Kidney capillary endothelial cell (primary cell): ENCODE data around the gene NPR2.

Experiments used
- DNase-seq: peaks from one replicate; pipeline ENCODE4 v3.0.0-alpha.2; 2018; ENCODE audit warnings: low spot score

The NPR2 gene

GRCh38 chr9:35791297-35791921 lies at the start of gene NPR2:
Gene NPR2 (plus strand): TSS chr9:35791591. CDS start chr9:35792409, 818 bp downstream.
- no peak for DNase-seq

GRCh38 chr9:35741740-35742139 lies 49.7 kb upstream of the NPR2 start:
- DNase-seq: no peak

- no peak for DNase-seq
Measured at GRCh38 chr9:35743452-35743851, 47.9 kb upstream of the NPR2 start.

GRCh38 chr9:35743880-35744518 lies 47.4 kb upstream of the NPR2 start:
- no peak for DNase-seq

- no peak for DNase-seq
Measured at GRCh38 chr9:35745569-35745968, 45.8 kb upstream of the NPR2 start.

- no peak for DNase-seq
Measured at GRCh38 chr9:35746583-35746982, 44.8 kb upstream of the NPR2 start.

- DNase-seq: no peak
Measured at GRCh38 chr9:35748242-35748857, 43.0 kb upstream of the NPR2 start.

- DNase-seq: peak; percentile 86
Measured at GRCh38 chr9:35748858-35749514, 42.4 kb upstream of the NPR2 start, which contains the start of the genes GBA2 and RGP1. Gene GBA2 (minus strand): TSS chr9:35749228. CDS start chr9:35748704, 524 bp downstream. Gene RGP1 (plus strand): TSS chr9:35749287. CDS start chr9:35749756, 469 bp downstream.

GRCh38 chr9:35749515-35750255 lies 41.7 kb upstream of the NPR2 start:
- DNase-seq: no peak

GRCh38 chr9:35750256-35750531 lies 41.2 kb upstream of the NPR2 start:
- DNase-seq: no peak

GRCh38 chr9:35753466-35753865 lies 37.9 kb upstream of the NPR2 start:
- no peak for DNase-seq

GRCh38 chr9:35754264-35754663 lies 37.1 kb upstream of the NPR2 start, which contains the start of gene MSMP:
Gene MSMP (minus strand): TSS chr9:35754276. CDS start chr9:35754129, 147 bp downstream.
- DNase-seq: no peak

- DNase-seq: no peak
Measured at GRCh38 chr9:35755071-35755470, 36.3 kb upstream of the NPR2 start.

GRCh38 chr9:35756275-35757225 lies 34.8 kb upstream of the NPR2 start:
- peak; percentile 65 for DNase-seq

- DNase-seq: no peak
Measured at GRCh38 chr9:35757226-35757891, 34.0 kb upstream of the NPR2 start.

- no peak for DNase-seq
Measured at GRCh38 chr9:35757892-35758275, 33.5 kb upstream of the NPR2 start.

GRCh38 chr9:35758475-35759050 lies 32.8 kb upstream of the NPR2 start:
- DNase-seq: no peak

GRCh38 chr9:35759795-35760194 lies 31.6 kb upstream of the NPR2 start:
- DNase-seq: no peak

GRCh38 chr9:35760651-35761050 lies 30.7 kb upstream of the NPR2 start:
- DNase-seq: peak; percentile 63

GRCh38 chr9:35763181-35763580 lies 28.2 kb upstream of the NPR2 start:
- no peak for DNase-seq
